CD4-positive, alpha-beta T cell (primary cell): ENCODE results near the gene TOMM40L. TPM values are rescaled to one million over a fixed set of nuclear protein-coding genes. Genes with fewer than 3 reads are reported as not detected.
A peak's percentile ranks its signal among the peaks of the same experiment; 100 is the strongest.

Source experiments
- ATAC-seq: fragments of 200-7000 bp; cut with Tn5 transposase; one replicate; pipeline ENCODE4 v1.10.0; 2022; ENCODE audit warnings: mild to moderate bottlenecking; ENCODE audit not compliant: poor library complexity
- CTCF ChIA-PET: fragments of 350-600 bp; sonication (Branson Sonifier 250); formaldehyde crosslinking; loops from one replicate; lab custom pipeline; 2021; ENCODE audit warnings: antibody characterized with exemption, inconsistent platforms; lab: Charles Lee
- POLR2A ChIA-PET: fragments of 350-600 bp; sonication (Branson Sonifier 250); formaldehyde crosslinking; loops from one replicate; lab custom pipeline; 2021; ENCODE audit warnings: antibody characterized with exemption, inconsistent platforms; lab: Charles Lee
- DNase-seq, 14 experiments: peaks; one replicate each; pipeline ENCODE4 v3.0.0-alpha.2; 2013 to 2020; ENCODE audit warnings: mixed read lengths in 2 of 14
- H3K27ac ChIP-seq, 2 donors: one replicate each; pipeline versions ENCODE4 v1.5.1 to v1.7.0; 2013; ENCODE audit warnings: low read length in 2 of 2, low read depth in 1 of 2, mild to moderate bottlenecking in 1 of 2
- H3K27me3 ChIP-seq, 2 experiments: 1 replicate in 1 of 2; 2 replicates in 1 of 2; pipeline versions ENCODE4 v1.6.1 to v1.7.0; 2013; ENCODE audit warnings: low read length in 2 of 2, control low read depth in 1 of 2, mild to moderate bottlenecking in 1 of 2, moderate library complexity in 1 of 2; ENCODE audit not compliant: insufficient read depth in 2 of 2, control insufficient read depth in 1 of 2
- H3K36me3 ChIP-seq: one replicate; pipeline ENCODE4 v1.6.1; 2013; ENCODE audit warnings: low read length, control low read depth; ENCODE audit not compliant: insufficient read depth
- H3K4me1 ChIP-seq: one replicate; pipeline ENCODE4 v1.6.1; 2013; ENCODE audit warnings: low read length, control low read depth; ENCODE audit not compliant: insufficient read depth
- H3K4me3 ChIP-seq: one replicate; pipeline ENCODE4 v1.5.1; 2013; ENCODE audit warnings: mild to moderate bottlenecking, low read length, moderate library complexity
- H3K9me3 ChIP-seq, 2 experiments: 1 replicate in 1 of 2; 2 replicates in 1 of 2; pipeline versions ENCODE4 v1.6.1 to v1.7.0; 2013; ENCODE audit warnings: low read length in 2 of 2, mild to moderate bottlenecking in 2 of 2, control low read depth in 1 of 2, moderate library complexity in 1 of 2; ENCODE audit not compliant: control insufficient read depth in 1 of 2, insufficient read depth in 1 of 2
- H3K27ac Mint-ChIP-seq: one replicate; pipeline ENCODE4 v1.8.0; 2020; ENCODE audit warnings: mixed read lengths
- H3K27me3 Mint-ChIP-seq: one replicate; pipeline ENCODE4 v1.8.0; 2021; ENCODE audit warnings: mixed read lengths
- H3K36me3 Mint-ChIP-seq: one replicate; pipeline ENCODE4 v1.8.0; 2021; ENCODE audit warnings: low read depth, mixed read lengths
- H3K4me1 Mint-ChIP-seq: one replicate; pipeline ENCODE4 v1.8.0; 2021; ENCODE audit warnings: low read depth, mixed read lengths
- H3K4me3 Mint-ChIP-seq: one replicate; pipeline ENCODE4 v1.8.0; 2020; ENCODE audit warnings: mild to moderate bottlenecking, mixed read lengths
- H3K9me3 Mint-ChIP-seq: one replicate; pipeline ENCODE4 v1.8.0; 2020; ENCODE audit warnings: mixed read lengths
- CTCF ChIP-seq: fragments of 200-600 bp; IDR thresholded peaks from one replicate; pipeline ENCODE4 v1.8.0; 2022; ENCODE audit warnings: antibody characterized with exemption, mild to moderate bottlenecking
- intact Hi-C, 2 experiments: fragments of 100-400 bp; cut with DNase I in 1 of 2; cut with micrococcal nuclease in 1 of 2; formaldehyde crosslinking; loops; one replicate each; pipeline versions ENCODE4 v1.15.1 to v1.9.0; 2023 to 2025; cut with DNase I, micrococcal nuclease
- total RNA-seq, 174 experiments: library from RNA in 2 of 174; stranded (reverse) in 2 of 174; gene quantifications; one replicate each; pipeline ENCODE4 v1.2.3 and lab custom pipeline; 2021 to 2026

Gene TOMM40L
- total RNA-seq, 2 experiments from 2014 or later = 3.2 to 4.1 TPM

- DNase-seq = no peak
- no peaks in the 10 kb centered on the region for H3K9me3 Mint-ChIP-seq
- H3K27ac Mint-ChIP-seq = no peak overlapping the region
- no peak for TF ChIP-seq CTCF
- H3K4me1 Mint-ChIP-seq = no peaks in the 10 kb centered on the region
- Histone ChIP-seq H3K4me1 (peaks cover under 1% of the 10 kb centered on the region), H3K9me3 (no peaks in the 10 kb centered on the region), H3K36me3 (no peaks in the 10 kb centered on the region), H3K27ac (no peak overlapping the region), H3K27me3 (peaks cover 14% of the 10 kb centered on the region in 2 experiments), H3K4me3 (no peak overlapping the region)
- ChIA-PET CTCF (interaction anchor here (0.7 to 1.3 kb wide), 3 partner anchors 17 to 276 kb away, joined by 3 read pairs; no protein-coding TSS in a partner anchor), POLR2A (no interaction called here)
- H3K27me3 Mint-ChIP-seq = peaks cover 34% of the 10 kb centered on the region
- intact Hi-C loops = no loop called here
- no peaks in the 10 kb centered on the region for H3K36me3 Mint-ChIP-seq
- ATAC-seq = no peak
- no peak overlapping the region for H3K4me3 Mint-ChIP-seq
Measured at GRCh38 chr1:161266202-161266601, 40.3 kb downstream of the TOMM40L start.

GRCh38 chr1:161266836-161267235 is 41.0 kb downstream of the TOMM40L start:
- Histone ChIP-seq H3K27me3 (peaks cover 9 to 10% of the 10 kb centered on the region in 2 experiments), H3K4me3 (no peak overlapping the region), H3K36me3 (no peaks in the 10 kb centered on the region), H3K9me3 (no peaks in the 10 kb centered on the region), H3K27ac (no peak overlapping the region), H3K4me1 (no peaks in the 10 kb centered on the region)
- peaks cover 28% of the 10 kb centered on the region for H3K27me3 Mint-ChIP-seq
- no peaks in the 10 kb centered on the region for H3K9me3 Mint-ChIP-seq
- DNase-seq = no peak
- ATAC-seq = no peak
- POLR2A ChIA-PET = no interaction called here
- no peaks in the 10 kb centered on the region for H3K4me1 Mint-ChIP-seq
- CTCF ChIA-PET = interaction anchor here (0.8 to 1.3 kb wide), 2 partner anchors 17 to 276 kb away, joined by 3 read pairs; no protein-coding TSS in a partner anchor
- H3K4me3 Mint-ChIP-seq = no peak overlapping the region
- no peaks in the 10 kb centered on the region for H3K36me3 Mint-ChIP-seq
- no peak for TF ChIP-seq CTCF
- intact Hi-C loops = no loop called here
- no peak overlapping the region for H3K27ac Mint-ChIP-seq

GRCh38 chr1:161267321-161267720 is 41.5 kb downstream of the TOMM40L start:
- no peak overlapping the region for H3K27ac Mint-ChIP-seq
- DNase-seq (peak in 3 of 14 experiments; percentile 5 to 15 (median 11)), ATAC-seq (no peak)
- CTCF ChIA-PET = interaction anchor here (0.8 kb wide), 1 partner anchor 277 kb away, joined by 3 read pairs; no protein-coding TSS in a partner anchor
- no peaks in the 10 kb centered on the region for H3K36me3 Mint-ChIP-seq
- Histone ChIP-seq H3K36me3 (no peaks in the 10 kb centered on the region), H3K9me3 (no peaks in the 10 kb centered on the region), H3K4me3 (no peak overlapping the region), H3K27ac (no peak overlapping the region), H3K27me3 (peaks cover 5 to 8% of the 10 kb centered on the region in 2 experiments), H3K4me1 (no peaks in the 10 kb centered on the region)
- POLR2A ChIA-PET = no interaction called here
- peaks cover 26% of the 10 kb centered on the region for H3K27me3 Mint-ChIP-seq
- no peak overlapping the region for H3K4me3 Mint-ChIP-seq
- intact Hi-C loops = no loop called here
- TF ChIP-seq CTCF = no peak
- H3K4me1 Mint-ChIP-seq = no peaks in the 10 kb centered on the region
- no peaks in the 10 kb centered on the region for H3K9me3 Mint-ChIP-seq
